Stimulated activated memory B cell treated with anti-CD40 and anti-IgM and Interleukin-4, amounts not matched to agents 10 μg/mL and 1 μg/mL and 100 μg/mL, for 72 hours (primary cell): ENCODE measurements around the gene ZNF479.
"Not testable (repeated sequence)": the region's sequence is repeated elsewhere in the genome, so short reads cannot be mapped to it uniquely, and the experiment has no call there.

Experiments
- ATAC-seq: fragments of 150-1000 bp; cut with Tn5 transposase; 2 replicates; pipeline ENCODE4 v1.10.0; 2021
- H3K27ac Mint-ChIP-seq: one replicate; pipeline ENCODE4 v1.8.0; 2022; ENCODE audit warnings: mild to moderate bottlenecking, mixed read lengths
- H3K27me3 Mint-ChIP-seq: one replicate; pipeline ENCODE4 v1.8.0; 2022; ENCODE audit warnings: mixed read lengths
- H3K36me3 Mint-ChIP-seq: one replicate; pipeline ENCODE4 v1.8.0; 2022; ENCODE audit warnings: mixed read lengths
- H3K4me1 Mint-ChIP-seq: one replicate; pipeline ENCODE4 v1.8.0; 2022; ENCODE audit warnings: mixed read lengths
- H3K4me3 Mint-ChIP-seq: one replicate; pipeline ENCODE4 v1.8.0; 2022; ENCODE audit warnings: mild to moderate bottlenecking, moderate library complexity, mixed read lengths
- H3K9me3 Mint-ChIP-seq: one replicate; pipeline ENCODE4 v1.8.0; 2022; ENCODE audit warnings: mixed read lengths

ZNF479 gene

GRCh38 chr7:57132336-57132735, at the start of gene ZNF479:
TSS of gene ZNF479 (minus strand) at chr7:57132436. CDS start at chr7:57132324, 112 bp downstream.
- H3K36me3 Mint-ChIP-seq, H3K27ac Mint-ChIP-seq, H3K4me1 Mint-ChIP-seq, H3K4me3 Mint-ChIP-seq, ATAC-seq, H3K27me3 Mint-ChIP-seq: not testable (repeated sequence)
- H3K9me3 Mint-ChIP-seq: peaks cover 14% of the 10 kb centered on the region

DNA sequence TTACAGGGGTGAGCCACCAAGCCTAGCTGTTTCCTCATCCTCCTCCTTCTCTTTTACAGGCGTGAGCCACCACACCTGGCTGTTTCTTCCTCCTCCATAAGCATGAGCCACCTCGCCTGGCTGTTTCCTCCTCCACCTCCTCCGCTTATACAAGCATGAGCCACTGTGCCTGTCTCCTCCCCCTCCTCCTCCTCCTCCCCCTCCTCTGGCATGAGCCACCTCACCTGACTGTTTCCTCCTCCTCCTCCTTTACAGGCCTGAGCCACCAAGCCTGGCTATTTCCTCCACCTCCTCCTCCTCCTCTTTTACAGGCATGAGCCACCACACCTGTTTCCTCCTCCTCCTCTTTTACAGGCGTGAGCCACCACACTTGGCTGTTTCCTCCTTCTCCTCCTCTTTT, 49.8 kb upstream of the ZNF479 start:
- H3K27ac Mint-ChIP-seq: no peak overlapping the region
- no peak for ATAC-seq
- no peak overlapping the region for H3K4me3 Mint-ChIP-seq
- peaks cover 7% of the 10 kb centered on the region for H3K36me3 Mint-ChIP-seq
- H3K9me3 Mint-ChIP-seq: peaks cover 18% of the 10 kb centered on the region
- no peaks in the 10 kb centered on the region for H3K4me1 Mint-ChIP-seq
- no peaks in the 10 kb centered on the region for H3K27me3 Mint-ChIP-seq

- Mint-ChIP-seq H3K27me3 (no peaks in the 10 kb centered on the region), H3K36me3 (peaks cover 7% of the 10 kb centered on the region), H3K4me1 (no peaks in the 10 kb centered on the region), H3K4me3 (no peak overlapping the region), H3K27ac (no peak overlapping the region), H3K9me3 (peaks cover 18% of the 10 kb centered on the region)
- ATAC-seq: no peak
Measured at GRCh38 chr7:57181281-57181680, 49.0 kb upstream of the ZNF479 start.

DNA sequence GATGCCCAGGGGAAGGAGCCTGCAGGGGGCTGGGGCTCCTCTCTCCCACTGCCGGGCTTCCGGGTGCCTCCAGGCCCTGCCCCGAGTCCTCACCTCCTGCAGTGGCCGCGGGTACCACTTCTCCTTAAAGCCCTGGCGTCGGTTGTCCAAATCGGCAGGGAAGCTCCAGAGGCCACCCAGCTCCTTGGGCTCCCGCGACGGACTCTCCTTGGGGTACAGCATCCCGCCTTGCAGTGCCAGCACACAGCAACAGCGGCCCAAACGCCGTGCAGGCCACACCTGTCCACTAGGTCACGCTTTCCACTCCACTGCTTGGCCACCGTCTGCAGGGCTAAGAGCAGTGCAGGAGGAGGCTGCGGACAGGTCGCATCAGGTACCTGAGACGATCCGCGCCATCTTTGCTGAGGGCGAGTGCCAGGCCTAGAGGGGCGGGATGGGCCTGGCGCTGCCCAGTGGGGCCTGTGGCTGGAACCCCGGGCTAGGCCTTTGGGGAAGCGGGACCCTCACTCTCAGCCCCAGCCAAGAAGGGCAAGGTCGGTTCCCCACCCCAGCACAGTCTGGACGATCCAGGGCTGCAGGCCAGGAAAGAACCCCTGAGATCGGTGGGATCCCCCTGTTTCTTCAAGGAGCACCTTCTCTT, 47.7 kb upstream of the ZNF479 start:
- no peak overlapping the region for H3K27ac Mint-ChIP-seq

DNA sequence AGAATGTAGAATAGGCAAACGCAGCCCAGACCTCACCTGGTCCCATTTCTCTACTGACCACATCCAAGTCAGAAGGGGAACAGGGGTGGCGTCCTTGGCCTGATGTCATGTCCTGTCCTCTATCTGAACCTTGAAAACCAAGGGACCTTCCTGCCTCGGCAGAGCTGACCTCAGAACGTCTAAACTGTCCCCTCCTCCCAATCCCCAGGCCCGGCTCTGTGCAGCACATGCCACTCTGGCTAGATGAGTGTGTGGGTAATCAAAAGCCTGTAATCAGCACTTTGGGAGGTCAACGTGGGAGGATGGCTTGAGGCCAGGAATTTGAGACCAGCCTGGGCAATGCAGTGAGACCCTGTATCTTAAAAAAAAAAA, 46.5 kb upstream of the ZNF479 start:
- Mint-ChIP-seq H3K4me3 (no peak overlapping the region), H3K27me3 (no peaks in the 10 kb centered on the region), H3K27ac (no peak overlapping the region), H3K4me1 (no peaks in the 10 kb centered on the region), H3K36me3 (peaks cover 7% of the 10 kb centered on the region), H3K9me3 (peaks cover 18% of the 10 kb centered on the region)
- ATAC-seq: no peak

More for the DNA sequence above, 47.7 kb upstream of the ZNF479 start:
- Mint-ChIP-seq H3K4me1 (no peaks in the 10 kb centered on the region), H3K9me3 (peaks cover 18% of the 10 kb centered on the region), H3K4me3 (no peak overlapping the region), H3K36me3 (peaks cover 7% of the 10 kb centered on the region), H3K27me3 (no peaks in the 10 kb centered on the region)
- no peak for ATAC-seq

DNA sequence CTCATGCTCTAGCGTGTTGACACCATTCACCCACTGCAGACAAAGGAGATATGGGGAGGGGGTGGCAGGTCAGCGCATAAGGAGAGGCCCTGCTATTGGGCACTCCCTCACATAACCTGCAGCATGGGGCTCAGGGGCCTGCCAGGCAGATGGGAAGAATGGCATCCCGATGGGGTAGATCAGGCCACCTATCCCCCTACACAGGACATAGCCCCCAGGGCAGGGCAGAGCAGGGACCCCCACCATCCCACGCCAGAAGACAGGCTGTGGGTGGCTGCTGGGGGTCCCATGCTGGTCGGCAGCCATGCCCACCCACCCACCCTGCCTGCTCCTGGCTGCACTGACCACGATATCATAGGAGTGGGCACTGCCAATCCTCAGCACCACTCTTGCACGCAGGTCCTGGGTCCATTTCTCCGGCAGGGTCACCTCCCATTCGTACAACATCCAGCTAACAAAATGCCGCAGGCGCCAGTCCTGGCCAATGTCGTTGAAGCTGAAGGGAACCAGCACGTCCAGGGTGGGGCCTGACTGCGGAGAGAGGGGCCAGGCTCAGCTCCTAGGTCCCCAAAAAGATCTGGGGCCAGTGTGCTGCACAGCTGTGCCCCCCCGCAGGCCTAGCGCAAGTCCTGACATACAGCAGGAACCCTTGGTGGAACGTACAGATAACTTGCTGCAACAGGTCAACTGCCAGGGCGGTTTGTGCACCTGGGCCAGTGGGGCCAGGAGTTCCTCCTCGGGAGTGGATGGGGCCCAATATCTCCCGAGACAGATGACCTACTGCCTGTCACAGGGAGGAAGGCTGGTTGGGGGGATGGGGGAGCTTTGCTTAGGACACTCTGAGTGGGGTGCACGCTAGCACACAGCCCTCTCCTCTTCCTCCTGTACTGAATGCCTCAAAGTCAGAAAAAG, 45.9 kb upstream of the ZNF479 start:
- no peak overlapping the region for H3K27ac Mint-ChIP-seq
- H3K4me3 Mint-ChIP-seq: no peak overlapping the region
- no peaks in the 10 kb centered on the region for H3K4me1 Mint-ChIP-seq
- H3K9me3 Mint-ChIP-seq: peaks cover 18% of the 10 kb centered on the region
- ATAC-seq: no peak
- peaks cover 7% of the 10 kb centered on the region for H3K36me3 Mint-ChIP-seq
- no peaks in the 10 kb centered on the region for H3K27me3 Mint-ChIP-seq

DNA sequence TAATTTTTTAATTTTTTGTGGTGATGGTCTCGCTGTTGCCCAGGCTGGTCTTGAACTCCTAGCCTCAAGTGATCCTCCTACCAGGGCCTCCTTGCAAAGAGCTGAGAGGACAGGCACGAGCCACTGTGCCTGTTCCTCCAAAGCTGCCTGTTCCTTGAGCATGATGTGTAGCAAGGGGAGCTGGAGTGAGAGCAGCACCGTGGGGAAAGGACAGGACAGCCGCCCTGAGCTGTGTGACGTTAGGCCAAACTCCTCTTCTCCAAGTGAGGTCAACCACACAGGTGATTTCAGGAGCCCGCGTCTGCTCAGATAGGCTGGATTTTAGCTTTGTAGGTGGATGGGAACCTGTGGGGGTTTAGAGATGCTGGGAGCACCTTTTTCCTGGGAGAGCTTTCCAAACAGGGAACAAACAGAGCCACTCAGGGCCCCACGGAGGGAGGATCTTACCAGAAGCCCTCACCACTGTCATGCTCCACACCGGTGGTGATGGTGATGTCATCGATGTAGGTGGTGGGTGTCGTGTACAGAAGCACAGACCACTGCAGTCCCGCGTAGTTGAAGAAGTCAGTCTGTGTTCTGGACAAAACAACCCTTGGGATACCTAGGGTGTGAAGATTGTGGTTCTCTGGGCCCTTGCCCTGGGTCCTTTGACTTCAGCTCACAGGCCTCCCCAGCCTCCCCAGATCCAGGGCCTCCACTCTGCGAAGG, 44.8 kb upstream of the ZNF479 start:
- H3K4me3 Mint-ChIP-seq: no peak overlapping the region
- no peaks in the 10 kb centered on the region for H3K4me1 Mint-ChIP-seq
- H3K27me3 Mint-ChIP-seq: no peaks in the 10 kb centered on the region
- peaks cover 11% of the 10 kb centered on the region for H3K9me3 Mint-ChIP-seq
- H3K27ac Mint-ChIP-seq: no peak overlapping the region
- H3K36me3 Mint-ChIP-seq: peaks cover 7% of the 10 kb centered on the region
- no peak for ATAC-seq

DNA sequence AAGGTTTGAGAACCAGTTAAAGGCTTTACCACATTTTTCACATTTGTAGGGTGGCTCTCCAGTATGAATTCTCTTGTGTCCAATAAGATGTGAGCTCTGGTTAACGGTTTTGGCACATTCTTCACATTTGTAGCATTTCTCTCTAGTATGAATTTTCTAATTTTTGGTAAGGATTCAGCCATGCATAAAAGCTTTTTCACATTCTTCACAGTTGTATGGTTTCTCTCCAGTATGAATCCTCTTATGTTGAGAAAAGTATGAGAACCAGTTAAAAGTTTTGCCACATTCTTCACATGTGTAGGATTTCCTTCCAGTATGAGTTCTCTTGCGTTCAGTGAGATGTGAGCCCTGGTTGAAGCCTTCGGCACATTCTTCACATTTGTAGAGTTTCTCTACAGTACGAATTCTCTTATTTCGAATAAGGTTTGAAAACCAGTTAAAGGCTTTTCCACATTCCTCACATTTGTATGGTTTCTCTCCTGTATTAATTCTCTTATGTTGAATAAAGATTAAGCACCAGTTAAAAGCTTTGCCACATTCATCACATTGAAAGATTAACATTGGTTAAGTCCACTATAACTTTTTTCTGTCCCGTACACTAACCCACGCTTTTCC, 33.2 kb upstream of the ZNF479 start:
- H3K4me3 Mint-ChIP-seq: no peak overlapping the region
- H3K36me3 Mint-ChIP-seq: no peaks in the 10 kb centered on the region
- H3K27me3 Mint-ChIP-seq: no peaks in the 10 kb centered on the region
- no peak overlapping the region for H3K27ac Mint-ChIP-seq
- no peak for ATAC-seq
- H3K9me3 Mint-ChIP-seq: peaks cover 18% of the 10 kb centered on the region
- H3K4me1 Mint-ChIP-seq: no peaks in the 10 kb centered on the region

- H3K36me3 Mint-ChIP-seq, ATAC-seq, H3K4me1 Mint-ChIP-seq, H3K4me3 Mint-ChIP-seq, H3K27me3 Mint-ChIP-seq, H3K27ac Mint-ChIP-seq: not testable (repeated sequence)
- peaks cover 15% of the 10 kb centered on the region for H3K9me3 Mint-ChIP-seq
Measured at GRCh38 chr7:57120123-57120784, 12.0 kb downstream of the ZNF479 start.
